HG03196 (cell line): ENCODE measurements around the gene QSER1.
A peak's percentile ranks its signal among the peaks of the same experiment; 100 is the strongest.
"Not testable (repeated sequence)": the region's sequence is repeated elsewhere in the genome, so short reads cannot be mapped to it uniquely, and the experiment has no call there.

Experiments used
- ATAC-seq: cut with Tn5 transposase; IDR thresholded peaks from one replicate; pipeline ENCODE4 v1.9.1; 2021; ENCODE audit not compliant: unreplicated experiment

The QSER1 gene

GRCh38 chr11:32892355-32893092 lies at the start of gene QSER1:
QSER1 (plus strand) TSS chr11:32892811; CDS start chr11:32893126, 315 bp downstream.
- ATAC-seq, result peak; percentile 62

GRCh38 chr11:32843544-32843943 lies 49.1 kb upstream of the QSER1 start:
- ATAC-seq, result no peak

DNA sequence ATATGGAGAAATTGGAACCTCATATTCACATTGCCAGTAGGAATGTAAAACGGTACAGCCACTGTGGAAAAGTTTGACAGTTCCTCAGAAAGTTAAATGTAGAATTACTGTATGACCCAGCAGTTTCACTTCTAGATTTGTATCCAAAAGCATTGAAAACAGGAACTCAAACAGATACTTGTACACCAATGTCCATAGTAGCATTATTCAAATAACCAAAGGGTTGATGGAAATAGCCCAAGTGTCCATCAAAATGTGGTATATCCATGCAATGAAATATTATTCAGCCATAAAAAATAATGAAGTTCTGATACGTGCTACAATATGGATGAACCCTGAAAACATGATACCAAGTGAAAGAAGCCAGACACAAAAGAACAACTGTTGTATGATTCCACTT lies 45.1 kb upstream of the QSER1 start:
- no peak for ATAC-seq

DNA sequence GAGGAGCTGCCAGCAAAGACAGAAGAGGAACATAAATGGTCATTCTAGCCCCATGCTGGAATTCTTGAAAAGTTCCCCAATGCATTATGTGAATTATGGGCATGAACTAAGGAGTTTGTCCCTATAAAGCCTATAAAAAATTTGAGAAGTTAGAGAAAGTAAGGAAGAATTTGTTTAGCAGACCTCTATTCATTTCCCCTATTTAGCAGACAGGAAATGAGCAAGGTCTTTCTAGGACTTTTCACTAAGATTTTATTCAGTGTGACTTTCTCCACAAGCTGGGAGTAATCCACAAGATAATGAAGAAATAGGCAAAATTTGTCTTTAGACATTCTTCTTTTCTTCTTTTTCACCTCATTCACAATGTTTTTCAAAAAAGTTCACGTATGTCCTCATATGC lies 42.9 kb upstream of the QSER1 start:
- no peak for ATAC-seq

DNA sequence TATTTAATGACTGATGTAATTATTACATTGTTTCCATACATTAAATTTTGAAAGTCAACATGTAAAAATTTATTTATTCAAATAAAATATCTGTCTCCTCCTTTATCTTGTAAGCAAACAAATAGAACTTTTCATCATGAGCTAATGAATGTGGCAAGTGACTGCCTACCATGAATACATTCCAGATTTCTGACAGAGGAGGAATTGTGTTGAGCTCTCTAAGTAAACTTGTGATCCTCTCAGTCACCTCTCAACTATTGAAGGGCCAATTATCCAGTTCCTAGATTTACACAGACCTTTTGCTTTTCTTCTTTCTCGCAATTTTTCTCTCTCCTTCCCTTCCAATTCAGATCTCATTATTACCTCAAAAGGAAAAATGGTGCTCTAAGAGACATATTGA lies 41.4 kb upstream of the QSER1 start:
- ATAC-seq, result no peak

- ATAC-seq, result no peak
Observed at GRCh38 chr11:32852207-32852606, 40.4 kb upstream of the QSER1 start.

DNA sequence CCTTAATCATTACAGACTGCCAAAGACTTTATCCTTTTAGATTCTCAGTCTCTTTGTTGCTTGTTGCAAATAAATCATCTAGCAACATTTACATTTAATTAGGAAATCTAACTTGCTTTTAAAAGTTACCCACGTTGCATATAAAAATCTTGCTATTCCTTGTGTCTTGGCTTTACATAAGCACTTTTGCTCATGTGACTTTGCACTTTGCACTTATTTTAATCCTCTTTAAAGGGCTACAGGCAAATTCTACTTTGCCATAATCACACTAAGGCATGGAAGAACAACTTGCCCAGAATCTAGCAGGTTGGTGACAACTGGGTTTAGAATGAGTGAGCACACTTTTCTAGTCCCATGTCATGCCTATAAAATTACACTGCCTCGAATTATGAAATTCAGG lies 37.0 kb upstream of the QSER1 start:
- no peak for ATAC-seq

- no peak for ATAC-seq
Observed at GRCh38 chr11:32858731-32859130, 33.9 kb upstream of the QSER1 start.

DNA sequence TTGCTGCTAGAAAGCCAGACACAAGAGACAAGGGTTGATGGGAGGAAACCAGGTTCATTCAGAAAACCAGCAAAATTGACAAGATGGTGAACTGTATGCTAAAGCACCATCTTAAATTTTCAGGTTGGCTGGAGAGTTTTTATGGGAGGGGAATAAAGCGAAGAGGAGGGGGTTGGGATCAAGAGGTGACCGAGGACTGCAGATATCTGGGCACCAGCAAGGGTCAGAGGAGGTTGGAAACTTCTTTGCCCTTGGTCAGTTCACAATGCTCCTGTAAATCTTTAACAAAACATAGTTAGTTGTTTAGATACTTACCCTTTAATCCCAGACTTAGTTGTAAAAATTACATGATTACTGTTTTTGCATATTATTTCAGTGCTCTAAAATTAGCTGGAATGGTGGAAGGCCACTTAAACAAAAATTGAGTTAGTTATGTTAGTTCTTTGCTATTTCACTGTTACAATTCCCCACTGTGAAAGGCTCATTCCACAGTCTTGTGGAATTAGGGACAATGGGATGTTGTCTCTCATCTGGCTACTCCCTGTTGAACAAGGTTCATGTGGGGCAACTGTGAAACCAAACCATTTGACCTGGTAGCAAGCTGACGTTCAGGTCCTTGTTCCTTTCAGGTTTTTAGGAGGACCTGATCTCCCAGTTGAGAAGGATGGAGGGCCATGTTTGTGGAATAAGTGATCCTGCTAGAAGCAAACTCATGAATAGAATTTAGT lies 30.6 kb upstream of the QSER1 start:
- no peak for ATAC-seq

DNA sequence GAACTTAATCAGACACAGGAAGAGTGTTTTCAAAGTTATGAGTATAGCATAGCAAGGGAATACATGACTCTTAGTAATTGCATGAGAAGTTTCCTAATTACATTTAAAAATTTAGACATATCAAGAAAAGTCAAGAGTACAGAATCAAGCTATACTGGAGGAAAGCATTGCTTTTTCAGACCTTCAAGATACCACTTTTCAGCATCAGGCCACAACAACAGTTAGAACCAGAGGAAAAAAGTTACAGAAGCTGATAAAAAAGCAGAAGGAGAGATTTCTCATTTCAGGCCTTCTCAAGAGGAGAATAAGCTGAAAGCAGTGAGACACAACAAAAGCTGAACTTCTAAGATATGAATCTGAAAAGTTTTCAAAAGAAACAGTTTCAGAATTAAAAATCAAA lies 28.1 kb upstream of the QSER1 start:
- no peak for ATAC-seq

DNA sequence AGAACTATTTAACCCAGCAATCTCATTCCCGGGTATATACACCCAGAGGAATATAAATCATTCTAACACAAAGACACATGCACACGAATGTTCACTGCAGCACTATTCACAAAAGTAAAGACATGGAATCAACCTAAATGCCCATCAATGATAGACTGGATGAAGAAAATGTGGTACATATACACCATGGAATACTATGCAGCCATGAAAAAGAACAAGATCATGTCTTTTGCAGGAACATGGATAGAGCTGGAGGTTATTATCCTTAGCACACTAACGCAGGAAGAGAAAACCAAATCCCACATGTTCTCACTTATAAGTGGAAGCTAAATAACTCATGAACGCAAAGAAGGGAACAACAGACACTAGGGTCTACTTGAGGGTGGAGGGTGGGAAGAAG lies 23.9 kb upstream of the QSER1 start:
- ATAC-seq, result not testable (repeated sequence)

DNA sequence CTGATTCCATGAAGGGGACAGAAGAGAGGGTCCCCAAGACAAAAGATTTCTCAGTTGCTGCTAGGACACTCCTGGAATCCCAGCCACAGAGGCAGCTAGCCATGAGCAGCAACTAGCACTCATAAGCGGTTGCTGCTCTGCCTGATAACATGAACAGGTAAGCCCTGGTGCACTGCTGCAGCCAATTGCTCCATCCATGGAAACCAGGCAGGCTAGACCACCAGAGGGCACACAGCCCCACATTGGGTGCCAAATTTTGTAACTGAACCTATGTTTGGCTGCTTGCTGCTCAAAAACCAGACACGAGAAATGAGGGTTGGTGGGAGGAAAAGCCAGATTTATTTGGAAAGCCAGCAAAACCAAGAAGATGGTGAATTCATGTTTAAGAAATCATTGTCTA lies 21.9 kb upstream of the QSER1 start:
- ATAC-seq, result no peak

GRCh38 chr11:32874132-32874531 lies 18.5 kb upstream of the QSER1 start:
- no peak for ATAC-seq

- no peak for ATAC-seq
Observed at GRCh38 chr11:32881286-32881685, 11.3 kb upstream of the QSER1 start.

DNA sequence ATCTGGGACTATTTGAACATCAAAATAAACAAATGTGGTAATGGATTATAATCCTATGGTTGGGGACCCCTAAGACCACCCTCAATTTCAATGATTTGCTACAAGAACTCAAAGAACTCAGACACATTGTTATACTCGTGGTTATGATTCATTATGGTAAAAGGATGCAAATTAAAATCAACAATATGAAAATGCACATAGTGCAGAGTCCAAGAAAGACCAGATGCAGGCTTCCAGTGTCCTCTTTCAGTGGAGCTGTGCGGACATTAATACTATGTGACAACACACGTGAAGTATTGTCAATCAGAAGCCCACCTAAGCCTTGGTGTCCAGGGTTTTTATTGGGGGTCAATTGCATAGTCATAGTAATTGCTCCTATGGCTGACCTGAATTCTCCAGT lies 9.2 kb upstream of the QSER1 start:
- ATAC-seq, result no peak

GRCh38 chr11:32884023-32884422 lies 8.6 kb upstream of the QSER1 start:
- no peak for ATAC-seq

GRCh38 chr11:32884770-32885384 lies 7.7 kb upstream of the QSER1 start:
- ATAC-seq, result no peak

GRCh38 chr11:32885556-32885955 lies 7.1 kb upstream of the QSER1 start:
- ATAC-seq, result no peak

DNA sequence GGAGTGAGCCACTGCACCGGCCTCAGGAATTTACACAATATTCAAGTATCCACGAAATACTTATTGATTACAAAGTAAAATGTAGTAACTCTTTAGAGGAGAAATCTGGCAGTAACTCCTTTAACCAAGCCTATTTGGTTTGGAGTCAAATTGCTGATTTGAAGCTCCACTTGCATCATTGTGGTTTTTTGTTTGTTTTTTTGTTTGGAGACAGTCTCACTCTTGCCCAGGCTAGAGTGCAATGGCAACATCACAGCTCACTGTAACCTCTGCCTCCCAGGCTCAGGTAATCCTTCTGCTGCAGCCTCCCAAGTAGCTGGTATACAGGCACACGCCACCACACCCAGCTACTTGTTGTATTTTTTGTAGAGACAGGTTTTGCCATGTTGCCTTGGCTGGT lies 6.4 kb upstream of the QSER1 start:
- no peak for ATAC-seq

- ATAC-seq, result not testable (repeated sequence)
Observed at GRCh38 chr11:32887707-32888383, 4.8 kb upstream of the QSER1 start.

DNA sequence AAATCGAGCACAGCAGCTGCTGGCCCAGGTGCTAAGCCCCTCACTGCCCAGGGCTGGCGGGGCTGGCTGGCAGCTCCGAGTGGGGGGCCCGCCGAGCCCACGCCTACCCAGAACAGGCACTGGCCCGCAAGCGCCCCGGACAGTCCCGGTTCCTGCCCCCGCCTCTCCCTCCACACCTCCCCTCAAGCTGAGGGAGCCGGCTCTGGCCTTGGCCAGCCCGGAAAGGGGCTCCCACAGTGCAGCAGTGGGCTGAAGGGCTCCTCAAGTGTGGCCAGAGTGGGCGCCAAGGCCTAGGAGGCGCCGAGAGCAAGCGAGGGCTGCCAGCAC lies 4.3 kb upstream of the QSER1 start:
- not testable (repeated sequence) for ATAC-seq

GRCh38 chr11:32888805-32889204 lies 3.8 kb upstream of the QSER1 start:
- ATAC-seq, result no peak
